HepG2 (cell line): Measurements from ENCODE around the gene TNK1. TPM values are rescaled to one million over a fixed set of nuclear protein-coding genes. Genes with fewer than 3 reads are reported as not detected.

Experiments
- ATAC-seq: fragments of 200-7000 bp; cut with Tn5 transposase; 3 replicates; pipeline ENCODE4 v1.9.1; 2020; ENCODE audit warnings: mild to moderate bottlenecking, moderate library complexity
- BruUV-seq: library from RNA; stranded (reverse); fragments of 400-500 nt; replicated peaks from 2 replicates; lab custom pipeline; 2021; lab: Mats Ljungman, UMichigan
- CTCF ChIA-PET: fragments of 300-600 bp; formaldehyde crosslinking; extraction: SDS; loops from one replicate; lab custom pipeline; 2021; ENCODE audit warnings: low total read pairs, inconsistent platforms, low intra/inter-chr PET ratio; lab: Yijun Ruan, JAX
- POLR2A ChIA-PET: fragments of 350-600 bp; sonication (Branson Sonifier 250); formaldehyde crosslinking; loops from one replicate; lab custom pipeline; 2020; ENCODE audit warnings: antibody characterized with exemption, inconsistent platforms; lab: Yijun Ruan, JAX
- DNase-seq: peaks from one replicate; pipeline ENCODE4 v3.0.0-alpha.2; 2015; ENCODE audit warnings: low spot score
- FAIRE-seq: peaks from 3 replicates; lab custom pipeline; 2011; peaks lifted over from hg19 to GRCh38; lab: Jason Lieb, UNC
- H2AFZ ChIP-seq: one replicate; pipeline ENCODE4 v1.6.1; 2011; ENCODE audit warnings: low read length, inconsistent platforms
- H3K27ac ChIP-seq: fragments of 300-600 bp; 3 replicates; pipeline ENCODE4 v1.8.0; 2011; ENCODE audit warnings: mixed run types, mild to moderate bottlenecking, mixed read lengths, low read length, inconsistent platforms; ENCODE audit not compliant: insufficient read depth; ENCODE audit errors: extremely low read length
- H3K27me3 ChIP-seq, 2 experiments: fragments of 200-600 bp in 1 of 2; 2 replicates in 1 of 2; 3 replicates in 1 of 2; pipeline versions ENCODE4 v1.6.0 to v1.8.0; 2011; ENCODE audit warnings: low read length in 2 of 2, mild to moderate bottlenecking in 2 of 2, moderate library complexity in 2 of 2, inconsistent platforms in 1 of 2; ENCODE audit not compliant: insufficient read depth in 2 of 2, control insufficient read depth in 1 of 2
- H3K36me3 ChIP-seq, 2 experiments: fragments of 200-600 bp in 1 of 2; replicated peaks in 1 of 2; 2 replicates in 1 of 2; 3 replicates in 1 of 2; pipeline versions ENCODE4 v1.5.1 to v1.8.0; 2011; ENCODE audit warnings: low read length in 2 of 2, inconsistent platforms in 1 of 2; ENCODE audit not compliant: insufficient read depth in 2 of 2, control insufficient read depth in 1 of 2
- H3K4me1 ChIP-seq: 2 replicates; pipeline ENCODE4 v1.5.1; 2012; ENCODE audit warnings: low read length, inconsistent platforms; ENCODE audit not compliant: insufficient read depth
- H3K4me2 ChIP-seq: 2 replicates; pipeline ENCODE4 v1.6.0; 2011; ENCODE audit warnings: low read depth, low read length, inconsistent platforms
- H3K4me3 ChIP-seq, 3 experiments: fragments of 200-600 bp in 1 of 3; sonication (generic), shearing (Covaris generic) in 1 of 3; replicated peaks in 1 of 3; 2 replicates each; pipeline ENCODE4 v1.5.1; 2011 to 2016; ENCODE audit warnings: low read length in 3 of 3, inconsistent platforms in 2 of 3, low read depth in 2 of 3, mild to moderate bottlenecking in 2 of 3, control low read depth in 1 of 3, mixed read lengths in 1 of 3; ENCODE audit not compliant: insufficient read depth in 1 of 3
- H3K79me2 ChIP-seq: one replicate; pipeline ENCODE4 v1.6.1; 2011; ENCODE audit warnings: low read length, inconsistent platforms; ENCODE audit not compliant: insufficient read depth
- H3K9ac ChIP-seq: 2 replicates; pipeline ENCODE4 v1.6.0; 2011; ENCODE audit warnings: mild to moderate bottlenecking, low read depth, low read length, inconsistent platforms; ENCODE audit not compliant: insufficient read depth
- H3K9me3 ChIP-seq: 2 replicates; pipeline ENCODE4 v1.5.1; 2012; ENCODE audit warnings: mild to moderate bottlenecking, low read length
- H4K20me1 ChIP-seq: 2 replicates; pipeline ENCODE4 v1.6.0; 2011; ENCODE audit warnings: inconsistent platforms, mild to moderate bottlenecking, low read length, moderate library complexity; ENCODE audit not compliant: insufficient read depth
- CBX5 ChIP-seq: sonication (generic); formaldehyde crosslinking; IDR thresholded peaks from 2 replicates; pipeline ENCODE4 v1.4.0; 2020; ENCODE audit warnings: missing genetic modification reagents, borderline replicate concordance
- DNMT3B ChIP-seq: conservative IDR thresholded peaks from 2 replicates; pipeline ENCODE4 v1.6.1; 2016; ENCODE audit warnings: missing biosample characterization, control low read depth
- REL ChIP-seq: sonication (generic); formaldehyde crosslinking; conservative IDR thresholded peaks from 2 replicates; pipeline ENCODE4 v1.8.0; 2022; ENCODE audit warnings: mild to moderate bottlenecking, missing genetic modification reagents, moderate library complexity
- RFX5 ChIP-seq: IDR thresholded peaks from 2 replicates; pipeline ENCODE4 v1.6.1; 2011; ENCODE audit warnings: low read depth, low read length, improper control_type of control experiment
- ZFYVE20 ChIP-seq: sonication (generic); formaldehyde crosslinking; IDR thresholded peaks from 2 replicates; pipeline ENCODE4 v1.8.0; 2023; ENCODE audit warnings: low read depth, mild to moderate bottlenecking, moderate library complexity, missing genetic modification reagents, borderline replicate concordance
- ZNF335 ChIP-seq: sonication (generic); formaldehyde crosslinking; IDR thresholded peaks from 2 replicates; pipeline ENCODE4 v1.4.0; 2020; ENCODE audit warnings: missing genetic modification reagents
- ZNF367 ChIP-seq: sonication (generic); formaldehyde crosslinking; IDR thresholded peaks from 2 replicates; pipeline ENCODE4 v1.4.0; 2020; ENCODE audit warnings: missing genetic modification reagents, borderline replicate concordance
- ZNF550 ChIP-seq: sonication (generic); formaldehyde crosslinking; IDR thresholded peaks from 2 replicates; pipeline ENCODE4 v1.4.0; 2020; ENCODE audit warnings: mild to moderate bottlenecking, missing genetic modification reagents, borderline replicate concordance
- WGBS: methylation state at CpG from one replicate; pipeline ENCODE4 v1.1.6; 2017; ENCODE audit warnings: low lambda C conversion rate; 5-methylcytosine and 5-hydroxymethylcytosine counted together
- in situ Hi-C: cut with HindIII; loops from 2 replicates; pipeline ENCODE4 v1.10.0; 2017; ENCODE audit warnings: low pct_unique_long_range_greater_than_20kb; ENCODE audit not compliant: extremely low pct_ligation_motif_present
- intact Hi-C: fragments of 100-400 bp; cut with micrococcal nuclease; formaldehyde crosslinking; loops from one replicate; pipeline ENCODE4 v1.10.0; 2022; ENCODE audit not compliant: unreplicated experiment
- polyA plus RNA-seq, 8 experiments: library from polyadenylated mRNA; depleted of rRNA in 3 of 8; stranded (reverse) in 7 of 8; unstranded in 1 of 8; fragments of >200 nt; fragmentation: Illumina TruSeq in 4 of 8; extraction: Trizol in 4 of 8; gene quantifications; 2 replicates each; pipeline versions ENCODE4 v1.2.1 to v1.2.3, GENCODE V29; 2011 to 2016; ENCODE audit warnings: low read depth in 4 of 8, missing spikeins in 1 of 8, mixed read lengths in 1 of 8; ENCODE audit not compliant: insufficient read depth in 1 of 8
- total RNA-seq, 5 experiments: library from RNA; depleted of rRNA; stranded (reverse); fragments of >200 nt; fragmentation: Illumina TruSeq; extraction: Trizol; gene quantifications; 2 replicates each; pipeline ENCODE4 v1.2.3, GENCODE V29; 2016; ENCODE audit warnings: low read depth in 1 of 5
- TF ChIP-seq, protein P1 (sequence below): sonication (generic); formaldehyde crosslinking; IDR thresholded peaks from 2 replicates; pipeline ENCODE4 v1.5.0; 2020; ENCODE audit warnings: missing genetic modification reagents
- TF ChIP-seq, protein P2 (sequence below): sonication (generic); formaldehyde crosslinking; IDR thresholded peaks from 2 replicates; pipeline ENCODE4 v1.4.0; 2020; ENCODE audit warnings: missing genetic modification reagents, mild to moderate bottlenecking, borderline replicate concordance

The TNK1 gene
- total and polyA plus RNA-seq, 2 of the 13 experiments (the other 11 are each of a cell fraction or from before 2014, with no cell fraction given): 2.0 to 3.5 TPM

DNA sequence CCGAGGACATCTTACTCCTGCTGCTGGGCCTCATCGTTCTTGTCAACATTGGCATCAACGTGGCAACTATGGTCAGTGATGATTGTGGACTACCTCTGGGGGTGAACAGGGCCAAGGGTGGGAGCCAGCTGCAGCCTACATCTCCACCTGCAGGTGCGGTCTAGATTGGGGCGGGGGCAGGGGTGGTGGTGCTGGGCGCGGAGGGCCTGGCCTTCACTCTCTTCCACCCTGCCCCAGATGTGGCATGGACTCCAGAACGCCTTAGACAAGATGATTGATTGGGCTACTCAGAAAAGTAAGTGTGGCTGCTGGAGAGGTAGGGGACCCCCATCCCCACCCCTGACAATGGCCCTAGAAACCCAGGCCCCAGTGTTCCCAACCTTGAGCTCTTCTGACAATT is 44.9 kb downstream of the TNK1 start:
- WGBS: 90% methylated on average over 4 of the region's 8 CpGs
- H3K27ac ChIP-seq: no peak overlapping the region
- no peak for FAIRE-seq

More for the DNA sequence above, 44.9 kb downstream of the TNK1 start:
- no peak overlapping the region for H3K4me2 ChIP-seq
- no peaks in the 10 kb centered on the region for H4K20me1 ChIP-seq
- TF ChIP-seq REL (CRISPR knock-in tag): no peak
- TF ChIP-seq, protein P1, sequence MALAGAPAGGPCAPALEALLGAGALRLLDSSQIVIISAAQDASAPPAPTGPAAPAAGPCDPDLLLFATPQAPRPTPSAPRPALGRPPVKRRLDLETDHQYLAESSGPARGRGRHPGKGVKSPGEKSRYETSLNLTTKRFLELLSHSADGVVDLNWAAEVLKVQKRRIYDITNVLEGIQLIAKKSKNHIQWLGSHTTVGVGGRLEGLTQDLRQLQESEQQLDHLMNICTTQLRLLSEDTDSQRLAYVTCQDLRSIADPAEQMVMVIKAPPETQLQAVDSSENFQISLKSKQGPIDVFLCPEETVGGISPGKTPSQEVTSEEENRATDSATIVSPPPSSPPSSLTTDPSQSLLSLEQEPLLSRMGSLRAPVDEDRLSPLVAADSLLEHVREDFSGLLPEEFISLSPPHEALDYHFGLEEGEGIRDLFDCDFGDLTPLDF (CRISPR knock-in tag): no peak
- TF ChIP-seq ZNF550 (CRISPR knock-in tag): no peak
- no peak for TF ChIP-seq CBX5 (CRISPR knock-in tag)
- no peak for TF ChIP-seq ZFYVE20 (CRISPR knock-in tag)
- TF ChIP-seq, protein P2, sequence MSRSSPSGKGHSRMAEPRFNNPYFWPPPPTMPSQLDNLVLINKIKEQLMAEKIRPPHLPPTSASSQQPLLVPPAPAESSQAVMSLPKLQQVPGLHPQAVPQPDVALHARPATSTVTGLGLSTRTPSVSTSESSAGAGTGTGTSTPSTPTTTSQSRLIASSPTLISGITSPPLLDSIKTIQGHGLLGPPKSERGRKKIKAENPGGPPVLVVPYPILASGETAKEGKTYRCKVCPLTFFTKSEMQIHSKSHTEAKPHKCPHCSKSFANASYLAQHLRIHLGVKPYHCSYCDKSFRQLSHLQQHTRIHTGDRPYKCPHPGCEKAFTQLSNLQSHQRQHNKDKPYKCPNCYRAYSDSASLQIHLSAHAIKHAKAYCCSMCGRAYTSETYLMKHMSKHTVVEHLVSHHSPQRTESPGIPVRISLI (CRISPR knock-in tag): no peak
- no peak for TF ChIP-seq ZNF367 (CRISPR knock-in tag)
- no peak for TF ChIP-seq ZNF335 (CRISPR knock-in tag)
- no peak for TF ChIP-seq DNMT3B (CRISPR knock-in tag)
- no peak for TF ChIP-seq RFX5
- intact Hi-C loops: no loop called here
- in situ Hi-C loops: no loop called here
- BruUV-seq: no TSS peak
- no peak overlapping the region for H3K9ac ChIP-seq
- H3K9me3 ChIP-seq: no peaks in the 10 kb centered on the region
- H3K79me2 ChIP-seq: no peaks in the 10 kb centered on the region
- no peak overlapping the region for H3K4me3 ChIP-seq
- ATAC-seq: no peak
- ChIA-PET CTCF (no interaction called here), POLR2A (interaction anchor here (0.8 kb wide), 1 partner anchor 22 kb away, joined by 3 read pairs; the partner anchor contains the start of gene TMEM256)
- H3K27me3 ChIP-seq: peaks cover 3% of the 10 kb centered on the region in 2 experiments; a peak in 3 of 5 replicates
- DNase-seq: no peak
- H3K4me1 ChIP-seq: peaks cover 10% of the 10 kb centered on the region
- no peak overlapping the region for H2AFZ ChIP-seq
- H3K36me3 ChIP-seq: no peaks in the 10 kb centered on the region
